ENCODE results near the gene CDPF1. TPM values are rescaled to one million over a fixed set of nuclear protein-coding genes. Genes with fewer than 3 reads are reported as not detected.

The CDPF1 gene
- total RNA-seq, 1 experiment from 2014 or later: 14.1 TPM

GRCh38 chr22:46292173-46292572, 42.1 kb upstream of the CDPF1 start:
- ATAC-seq (no peak), DNase-seq (no peak)
- Histone ChIP-seq H3K4me3 (ENCODE audit: low read length) (no peak overlapping the region), H3K36me3 (ENCODE audit: low read depth, low read length) (no peaks in the 10 kb centered on the region), H4K20me1 (ENCODE audit: low read length) (no peaks in the 10 kb centered on the region), H3F3A (ENCODE audit: low read length, unreplicated experiment) (no peaks in the 10 kb centered on the region), H3K4me2 (ENCODE audit: low read length) (no peak overlapping the region), H3K9ac (ENCODE audit: low read length) (no peak overlapping the region), H3K79me2 (ENCODE audit: low read length) (peaks cover 4% of the 10 kb centered on the region), H3K27ac (ENCODE audit: low read length) (no peak overlapping the region), H3K4me1 (ENCODE audit: insufficient read depth, low read length) (peaks cover 10% of the 10 kb centered on the region), H3K9me2 (replicated peaks; ENCODE audit: low read length) (no peaks in the 10 kb centered on the region), H3K27me3 (ENCODE audit: low read length) (no peaks in the 10 kb centered on the region), H2AFZ (ENCODE audit: low read length) (no peak overlapping the region), H3K9me3 (ENCODE audit: low read length) (no peaks in the 10 kb centered on the region)
- no TSS peak for BruUV-seq (replicated peaks)
- no peak for TF ChIP-seq EZH2phosphoT487 (IDR thresholded peaks at IDR 0.05; ENCODE audit: borderline replicate concordance, low read length)
- POLR2A ChIA-PET (ENCODE audit: unreplicated experiment): no interaction called here
- CTCF ChIA-PET: no interaction called here
- intact Hi-C loops (cut with micrococcal nuclease): no loop called here

DNA sequence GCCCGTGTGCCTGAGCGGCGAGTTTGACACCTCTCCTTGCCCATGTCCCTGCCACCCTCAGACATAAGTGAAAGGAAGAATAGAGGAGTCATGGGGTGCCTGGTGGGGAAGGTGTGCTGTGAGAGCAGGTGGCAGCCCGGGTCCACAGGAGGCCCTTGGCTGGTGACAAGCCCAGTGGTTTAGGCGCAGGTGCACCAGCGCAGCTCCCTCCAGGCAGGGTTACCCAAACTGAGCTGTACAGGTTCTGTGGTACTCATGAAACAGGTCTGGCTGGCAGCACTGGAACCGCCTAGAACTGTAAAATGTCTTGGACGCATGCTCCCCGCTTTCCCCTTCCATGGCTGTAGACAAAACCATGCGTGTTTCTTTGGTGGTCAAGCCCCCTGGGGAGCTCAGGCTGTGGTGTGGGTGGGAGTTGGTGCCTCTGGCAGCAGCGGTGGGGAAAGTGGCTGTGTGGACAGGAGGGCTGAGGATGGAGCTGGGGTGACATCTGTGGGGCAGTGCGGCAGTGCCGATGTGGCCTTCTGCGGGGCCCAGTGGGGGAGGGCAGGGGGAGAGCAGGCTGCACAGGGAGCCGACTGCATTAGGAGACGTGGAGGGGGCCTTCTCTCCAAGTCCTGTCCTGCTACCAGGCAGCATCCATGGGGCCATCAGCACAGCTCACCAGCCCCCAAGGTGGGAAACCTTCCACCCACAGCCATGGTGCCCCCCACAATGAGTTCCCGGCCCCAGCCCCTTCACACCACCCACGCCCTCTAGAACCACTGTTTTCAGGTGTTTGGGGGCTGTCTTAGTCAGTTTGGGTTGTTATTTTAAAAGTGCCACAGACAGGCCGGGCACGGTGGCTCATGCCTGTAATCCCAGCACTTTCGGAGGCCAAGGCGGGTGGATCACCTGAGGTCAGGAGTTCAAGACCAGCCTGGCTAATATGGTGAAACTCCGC, 41.0 kb upstream of the CDPF1 start:
- Histone ChIP-seq H3K4me2 (ENCODE audit: low read length) (no peak overlapping the region), H3K9ac (ENCODE audit: low read length) (no peak overlapping the region), H3K4me1 (ENCODE audit: insufficient read depth, low read length) (peaks cover 7% of the 10 kb centered on the region), H2AFZ (ENCODE audit: low read length) (no peak overlapping the region), H3K27me3 (ENCODE audit: low read length) (no peaks in the 10 kb centered on the region), H4K20me1 (ENCODE audit: low read length) (no peaks in the 10 kb centered on the region), H3K4me3 (ENCODE audit: low read length) (no peak overlapping the region), H3K27ac (ENCODE audit: low read length) (no peak overlapping the region), H3K79me2 (ENCODE audit: low read length) (no peaks in the 10 kb centered on the region), H3K9me2 (replicated peaks; ENCODE audit: low read length) (no peaks in the 10 kb centered on the region), H3K36me3 (ENCODE audit: low read depth, low read length) (no peaks in the 10 kb centered on the region), H3K9me3 (ENCODE audit: low read length) (no peaks in the 10 kb centered on the region), H3F3A (ENCODE audit: low read length, unreplicated experiment) (no peaks in the 10 kb centered on the region)
- POLR2A ChIA-PET (ENCODE audit: unreplicated experiment): no interaction called here
- DNase-seq (no peak), ATAC-seq (no peak)
- TF ChIP-seq EZH2phosphoT487 (IDR thresholded peaks at IDR 0.05; ENCODE audit: borderline replicate concordance, low read length) (no peak), CTCF (conservative IDR thresholded peaks at IDR 0.05; ENCODE audit: low read depth, low read length) (no peak), EZH2 (IDR thresholded peaks at IDR 0.05; ENCODE audit: low read length, unreplicated experiment) (no peak)
- CTCF ChIA-PET: no interaction called here
- BruUV-seq (replicated peaks): no TSS peak
- intact Hi-C loops (cut with micrococcal nuclease): no loop called here

GRCh38 chr22:46290121-46290842, 40.2 kb upstream of the CDPF1 start:
- Histone ChIP-seq H3K9me2 (replicated peaks; ENCODE audit: low read length) (no peaks in the 10 kb centered on the region), H3K4me3 (ENCODE audit: low read length) (no peak overlapping the region), H3K27me3 (ENCODE audit: low read length) (no peaks in the 10 kb centered on the region), H3K36me3 (ENCODE audit: low read depth, low read length) (no peaks in the 10 kb centered on the region), H3K79me2 (ENCODE audit: low read length) (no peaks in the 10 kb centered on the region), H3K4me1 (ENCODE audit: insufficient read depth, low read length) (no peaks in the 10 kb centered on the region), H3K27ac (ENCODE audit: low read length) (no peak overlapping the region), H4K20me1 (ENCODE audit: low read length) (no peaks in the 10 kb centered on the region), H3K4me2 (ENCODE audit: low read length) (no peak overlapping the region), H2AFZ (ENCODE audit: low read length) (no peak overlapping the region), H3K9me3 (ENCODE audit: low read length) (no peaks in the 10 kb centered on the region), H3K9ac (ENCODE audit: low read length) (no peak overlapping the region), H3F3A (ENCODE audit: low read length, unreplicated experiment) (no peaks in the 10 kb centered on the region)
- ATAC-seq (no peak), DNase-seq (no peak)
- ChIA-PET CTCF (no interaction called here), POLR2A (ENCODE audit: unreplicated experiment) (no interaction called here)
- TF ChIP-seq CTCF (conservative IDR thresholded peaks at IDR 0.05; ENCODE audit: low read depth, low read length): no peak
- no peak for TF ChIP-seq EZH2phosphoT487 (IDR thresholded peaks at IDR 0.05; ENCODE audit: borderline replicate concordance, low read length)
- TF ChIP-seq EZH2 (IDR thresholded peaks at IDR 0.05; ENCODE audit: low read length, unreplicated experiment): no peak
- no TSS peak for BruUV-seq (replicated peaks)
- intact Hi-C loops (cut with micrococcal nuclease): no loop called here
